Tibial nerve (tissue), 4 donors: ENCODE results near the gene REELD1.

Source experiments
- EP300 ChIP-seq, 2 donors: sonication (generic); formaldehyde crosslinking; IDR thresholded peaks; one replicate each; pipeline ENCODE4 v1.6.1; 2017; ENCODE audit warnings: antibody characterized with exemption in 2 of 2, mild to moderate bottlenecking in 1 of 2
- TF ChIP-seq, protein P1 (sequence below), 5 experiments: fragments of 200-600 bp in 3 of 5; fragments of 450-650 bp in 2 of 5; sonication (generic) in 3 of 5; IDR thresholded peaks; one replicate each; pipeline ENCODE4 v1.5.1; 2016 to 2019; ENCODE audit warnings: antibody characterized with exemption in 5 of 5, mild to moderate bottlenecking in 3 of 5, moderate library complexity in 2 of 5

DNA sequence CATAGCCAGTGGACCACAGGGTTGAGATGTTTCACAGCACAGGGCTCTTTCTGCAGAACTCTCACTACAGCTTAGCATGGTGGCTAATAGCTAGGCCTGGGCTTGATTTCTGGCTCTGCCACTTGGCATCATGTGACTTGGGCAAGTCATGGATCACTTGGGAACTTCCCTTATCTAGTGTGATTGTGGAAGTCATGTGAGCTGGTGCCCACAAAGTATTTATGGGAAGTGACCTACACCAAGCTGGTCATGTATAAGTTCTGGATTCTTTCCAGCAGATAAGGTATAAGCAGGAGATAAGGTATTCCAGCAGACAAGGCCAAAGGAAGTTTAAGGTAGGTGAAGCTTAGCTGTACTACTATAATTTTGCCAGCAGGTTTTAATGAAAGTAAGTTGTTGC lies 61.0 kb downstream of the REELD1 start:
- TF ChIP-seq, protein P1, sequence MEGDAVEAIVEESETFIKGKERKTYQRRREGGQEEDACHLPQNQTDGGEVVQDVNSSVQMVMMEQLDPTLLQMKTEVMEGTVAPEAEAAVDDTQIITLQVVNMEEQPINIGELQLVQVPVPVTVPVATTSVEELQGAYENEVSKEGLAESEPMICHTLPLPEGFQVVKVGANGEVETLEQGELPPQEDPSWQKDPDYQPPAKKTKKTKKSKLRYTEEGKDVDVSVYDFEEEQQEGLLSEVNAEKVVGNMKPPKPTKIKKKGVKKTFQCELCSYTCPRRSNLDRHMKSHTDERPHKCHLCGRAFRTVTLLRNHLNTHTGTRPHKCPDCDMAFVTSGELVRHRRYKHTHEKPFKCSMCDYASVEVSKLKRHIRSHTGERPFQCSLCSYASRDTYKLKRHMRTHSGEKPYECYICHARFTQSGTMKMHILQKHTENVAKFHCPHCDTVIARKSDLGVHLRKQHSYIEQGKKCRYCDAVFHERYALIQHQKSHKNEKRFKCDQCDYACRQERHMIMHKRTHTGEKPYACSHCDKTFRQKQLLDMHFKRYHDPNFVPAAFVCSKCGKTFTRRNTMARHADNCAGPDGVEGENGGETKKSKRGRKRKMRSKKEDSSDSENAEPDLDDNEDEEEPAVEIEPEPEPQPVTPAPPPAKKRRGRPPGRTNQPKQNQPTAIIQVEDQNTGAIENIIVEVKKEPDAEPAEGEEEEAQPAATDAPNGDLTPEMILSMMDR (IDR thresholded peaks at IDR 0.05), result no peak
- TF ChIP-seq EP300 (IDR thresholded peaks at IDR 0.05), result no peak
